SK-N-MC (cell line): Measurements from ENCODE around the gene MRTFB.

ENCODE experiments used
- EZH2 ChIP-seq: fragments of 200-600 bp; sonication (generic); IDR thresholded peaks from one replicate; pipeline ENCODE4 v1.6.1; 2017; ENCODE audit warnings: antibody characterized with exemption
- FOXP2 ChIP-seq: optimal IDR thresholded peaks from 2 replicates; pipeline ENCODE3; 2011; ENCODE audit warnings: mild to moderate bottlenecking, moderate library complexity; ENCODE audit not compliant: insufficient read depth; ENCODE audit errors: extremely low read length, control extremely low read depth

- no peak for TF ChIP-seq EZH2
- no peak for TF ChIP-seq FOXP2
These were observed 110.4 kb downstream of the MRTFB start for GRCh38 chr16:14181371-14182050.
